Mucosa of descending colon (tissue), 3 donors: ENCODE results near the gene PDE4D. TPM values are rescaled to one million over a fixed set of nuclear protein-coding genes. Genes with fewer than 3 reads are reported as not detected.

ENCODE experiments used
- ATAC-seq: fragments of 200-7000 bp; cut with Tn5 transposase; one replicate; pipeline ENCODE4 v1.9.1; 2020; ENCODE audit warnings: mild to moderate bottlenecking, moderate library complexity
- DNase-seq, 3 donors: peaks; one replicate each; pipeline ENCODE4 v3.0.0-alpha.2; 2020
- H3K36me3 ChIP-seq: fragments of 200-600 bp; one replicate; pipeline ENCODE4 v1.8.0; 2021; ENCODE audit warnings: low read depth, mild to moderate bottlenecking
- H3K4me1 ChIP-seq: fragments of 200-600 bp; one replicate; pipeline ENCODE4 v1.8.0; 2021; ENCODE audit warnings: low read depth, mild to moderate bottlenecking
- H3K4me3 ChIP-seq: fragments of 200-600 bp; one replicate; pipeline ENCODE4 v1.8.0; 2021; ENCODE audit warnings: mild to moderate bottlenecking
- H3K9me3 ChIP-seq: fragments of 200-600 bp; one replicate; pipeline ENCODE4 v1.8.0; 2021; ENCODE audit warnings: mild to moderate bottlenecking
- CTCF ChIP-seq: fragments of 200-600 bp; IDR thresholded peaks from one replicate; pipeline ENCODE4 v1.8.0; 2022; ENCODE audit warnings: antibody characterized with exemption, mild to moderate bottlenecking
- intact Hi-C, 2 donors: fragments of 100-400 bp; cut with DNase I in 1 of 2; cut with micrococcal nuclease in 1 of 2; formaldehyde crosslinking; loops; one replicate each; pipeline versions ENCODE4 v1.11.0 to v1.11.1; 2022; cut with DNase I, micrococcal nuclease
- total RNA-seq, 3 donors: library from RNA; stranded (reverse); fragmentation: NEBNext Ultra II Directional in 2 of 3; extraction: Animal tissue kit (Norgen Biotek cat#: 25700) in 2 of 3; gene quantifications; one replicate each; pipeline versions ENCODE4 v1.2.1 to v1.2.4, GENCODE V29; 2021 to 2023
- donor health status: DM: no; HTN: no; CAD: no; lungs with moderate emphysema.
- donor health status: DM: no; HTN: no; CAD: no.
- donor health status: DM: no; HTN: yes; CAD: no.

The PDE4D gene
- total RNA-seq, 3 donors from 2014 or later, result 37.9 to 137 (median 100) TPM

- ATAC-seq, result no peak
- Histone ChIP-seq H3K36me3 (no peaks in the 10 kb centered on the region), H3K4me3 (no peak overlapping the region)
These were observed 844.4 kb downstream of the PDE4D start for GRCh38 chr5:59049095-59049494.

GRCh38 chr5:59042201-59043055, 851.1 kb downstream of the PDE4D start:
- intact Hi-C loops, result no loop called here
- peak in 1 of 3 donors; percentile 25 for DNase-seq
- Histone ChIP-seq H3K36me3 (no peaks in the 10 kb centered on the region), H3K9me3 (no peaks in the 10 kb centered on the region), H3K4me1 (peaks cover 17% of the 10 kb centered on the region), H3K4me3 (no peak overlapping the region)
- TF ChIP-seq CTCF, result no peak
- ATAC-seq, result no peak

More at GRCh38 chr5:59049095-59049494, 844.4 kb downstream of the PDE4D start:
- Histone ChIP-seq H3K9me3 (no peaks in the 10 kb centered on the region), H3K4me1 (no peaks in the 10 kb centered on the region)
- intact Hi-C loops, result no loop called here
- DNase-seq, result no peak
- TF ChIP-seq CTCF, result no peak

- Histone ChIP-seq H3K4me1 (peaks cover 17% of the 10 kb centered on the region), H3K4me3 (no peak overlapping the region), H3K9me3 (no peaks in the 10 kb centered on the region), H3K36me3 (no peaks in the 10 kb centered on the region)
- TF ChIP-seq CTCF, result no peak
- ATAC-seq (no peak), DNase-seq (no peak)
- intact Hi-C loops, result no loop called here
These were observed 852.2 kb downstream of the PDE4D start for GRCh38 chr5:59041355-59041754.

GRCh38 chr5:59040804-59041201, 852.7 kb downstream of the PDE4D start:
- no peak overlapping the region for H3K4me3 ChIP-seq
- H3K36me3 ChIP-seq, result no peaks in the 10 kb centered on the region
- DNase-seq (no peak), ATAC-seq (no peak)
- H3K9me3 ChIP-seq, result no peaks in the 10 kb centered on the region
- H3K4me1 ChIP-seq, result peaks cover 17% of the 10 kb centered on the region
- no peak for TF ChIP-seq CTCF
- intact Hi-C loops, result no loop called here

GRCh38 chr5:59040024-59040803, 853.3 kb downstream of the PDE4D start:
- TF ChIP-seq CTCF, result no peak
- peak overlapping the region; percentile 29 for H3K4me3 ChIP-seq
- no peak for DNase-seq
- no peaks in the 10 kb centered on the region for H3K36me3 ChIP-seq
- peaks cover 17% of the 10 kb centered on the region for H3K4me1 ChIP-seq
- H3K9me3 ChIP-seq, result no peaks in the 10 kb centered on the region
- intact Hi-C loops, result no loop called here
- ATAC-seq, result peak; percentile 14
